OCI-LY3 (cell line): ENCODE measurements around the gene ZSCAN10.

Experiments
- H2AFZ ChIP-seq: fragments of 200-600, 300-600 bp; shearing (Covaris generic); 2 replicates; pipeline ENCODE4 v1.6.0; 2014; ENCODE audit warnings: antibody characterized with exemption, low read depth, low read length
- H3K27ac ChIP-seq: fragments of 200-600, 300-600 bp; sonication (generic); 2 replicates; pipeline ENCODE4 v1.5.1; 2014; ENCODE audit warnings: mild to moderate bottlenecking, low read length, moderate library complexity, mixed read lengths
- H3K27me3 ChIP-seq: fragments of 200-600, 300-600 bp; sonication (generic); 2 replicates; pipeline ENCODE4 v1.6.1; 2014; ENCODE audit warnings: low read depth, low read length, mixed read lengths
- H3K36me3 ChIP-seq: fragments of 200-600, 300-600 bp; sonication (generic); replicated peaks from 2 replicates; pipeline ENCODE3; 2014; ENCODE audit warnings: low read depth, low read length, mixed read lengths
- H3K4me1 ChIP-seq: fragments of 300-600, 200-600 bp; sonication (generic); 2 replicates; pipeline ENCODE4 v1.6.1; 2014; ENCODE audit warnings: low read length, mixed read lengths
- H3K4me2 ChIP-seq: fragments of 200-600, 300-600 bp; sonication (generic); 2 replicates; pipeline ENCODE4 v1.6.1; 2014; ENCODE audit warnings: low read length, mixed read lengths
- H3K4me3 ChIP-seq: fragments of 300-600, 200-600 bp; sonication (generic); 2 replicates; pipeline ENCODE4 v1.5.1; 2014; ENCODE audit warnings: antibody characterized with exemption, mild to moderate bottlenecking, low read length, moderate library complexity
- H3K79me2 ChIP-seq: fragments of 300-600, 200-600 bp; shearing (Covaris generic); 2 replicates; pipeline ENCODE4 v1.6.1; 2014; ENCODE audit warnings: mild to moderate bottlenecking, low read length, mixed read lengths
- H3K9ac ChIP-seq: fragments of 300-600, 200-600 bp; shearing (Covaris generic); 2 replicates; pipeline ENCODE4 v1.6.0; 2014; ENCODE audit warnings: mild to moderate bottlenecking, low read length, moderate library complexity
- H3K9me3 ChIP-seq: fragments of 200-600, 300-600 bp; shearing (Covaris generic); 2 replicates; pipeline ENCODE4 v1.6.1; 2014; ENCODE audit warnings: low read length, mixed read lengths; ENCODE audit not compliant: insufficient read depth
- H4K20me1 ChIP-seq: fragments of 200-600, 300-600 bp; sonication (generic); 2 replicates; pipeline ENCODE4 v1.6.1; 2016; ENCODE audit warnings: low read length, mixed read lengths; ENCODE audit not compliant: insufficient read depth
- EZH2phosphoT487 ChIP-seq: fragments of 200-600 bp; shearing (Covaris generic); IDR thresholded peaks from 2 replicates; pipeline ENCODE4 v1.6.1; 2018; ENCODE audit warnings: antibody characterized with exemption, mixed run types, low read depth
- TF ChIP-seq, protein P1 (sequence below): fragments of 200-600, 300-600 bp; sonication (generic); IDR thresholded peaks from 2 replicates; pipeline ENCODE4 v1.5.1; 2014; ENCODE audit warnings: antibody characterized with exemption, low read length, low read depth

ZSCAN10 gene

DNA sequence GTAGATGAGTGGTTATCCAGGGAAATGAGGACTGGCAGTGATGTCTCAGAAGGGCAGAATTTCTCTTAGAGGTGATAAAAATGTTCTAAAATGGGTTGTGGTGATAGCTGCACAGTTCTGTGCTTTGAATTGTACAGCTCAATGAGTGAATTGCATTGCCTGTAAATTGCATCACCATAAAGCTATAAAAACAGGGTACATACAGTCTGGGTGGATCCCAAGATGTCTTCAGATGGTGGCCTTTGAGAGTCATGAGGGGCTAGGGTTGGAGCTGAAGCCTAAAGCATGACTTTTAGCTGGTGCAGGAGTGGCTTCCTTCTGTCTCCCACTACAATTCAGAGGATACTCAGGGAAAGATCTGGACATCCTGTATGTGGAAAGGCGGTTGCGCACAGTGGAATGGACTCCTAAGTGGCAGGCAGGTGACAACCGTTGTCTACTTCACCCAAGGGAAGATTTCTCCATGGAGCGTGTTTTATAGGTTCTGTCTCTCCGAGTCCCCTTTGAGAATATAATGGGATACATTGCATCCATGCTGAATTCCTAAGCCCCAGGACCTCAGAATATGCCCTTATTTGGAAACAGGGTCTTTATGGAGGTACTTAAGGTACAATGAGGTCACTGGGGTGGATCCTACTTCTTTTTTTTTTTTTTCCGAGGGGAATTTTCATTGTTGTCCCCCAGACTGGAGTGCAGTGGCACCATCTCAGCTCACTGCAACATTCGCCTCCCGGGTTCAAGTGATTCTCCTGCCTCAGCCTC lies 35.3 kb downstream of the ZSCAN10 start:
- Histone ChIP-seq H2AFZ (no peak overlapping the region), H3K4me3 (no peak overlapping the region), H3K27me3 (peaks cover 5% of the 10 kb centered on the region; the same call in 1 of the 2 replicates), H3K9ac (no peak overlapping the region), H3K27ac (no peak overlapping the region), H3K36me3 (no peaks in the 10 kb centered on the region), H3K79me2 (no peaks in the 10 kb centered on the region), H3K4me1 (peaks cover 21% of the 10 kb centered on the region), H4K20me1 (no peaks in the 10 kb centered on the region), H3K9me3 (no peaks in the 10 kb centered on the region), H3K4me2 (no peak overlapping the region)
- no peak for TF ChIP-seq EZH2phosphoT487
- TF ChIP-seq, protein P1, sequence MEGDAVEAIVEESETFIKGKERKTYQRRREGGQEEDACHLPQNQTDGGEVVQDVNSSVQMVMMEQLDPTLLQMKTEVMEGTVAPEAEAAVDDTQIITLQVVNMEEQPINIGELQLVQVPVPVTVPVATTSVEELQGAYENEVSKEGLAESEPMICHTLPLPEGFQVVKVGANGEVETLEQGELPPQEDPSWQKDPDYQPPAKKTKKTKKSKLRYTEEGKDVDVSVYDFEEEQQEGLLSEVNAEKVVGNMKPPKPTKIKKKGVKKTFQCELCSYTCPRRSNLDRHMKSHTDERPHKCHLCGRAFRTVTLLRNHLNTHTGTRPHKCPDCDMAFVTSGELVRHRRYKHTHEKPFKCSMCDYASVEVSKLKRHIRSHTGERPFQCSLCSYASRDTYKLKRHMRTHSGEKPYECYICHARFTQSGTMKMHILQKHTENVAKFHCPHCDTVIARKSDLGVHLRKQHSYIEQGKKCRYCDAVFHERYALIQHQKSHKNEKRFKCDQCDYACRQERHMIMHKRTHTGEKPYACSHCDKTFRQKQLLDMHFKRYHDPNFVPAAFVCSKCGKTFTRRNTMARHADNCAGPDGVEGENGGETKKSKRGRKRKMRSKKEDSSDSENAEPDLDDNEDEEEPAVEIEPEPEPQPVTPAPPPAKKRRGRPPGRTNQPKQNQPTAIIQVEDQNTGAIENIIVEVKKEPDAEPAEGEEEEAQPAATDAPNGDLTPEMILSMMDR = no peak

DNA sequence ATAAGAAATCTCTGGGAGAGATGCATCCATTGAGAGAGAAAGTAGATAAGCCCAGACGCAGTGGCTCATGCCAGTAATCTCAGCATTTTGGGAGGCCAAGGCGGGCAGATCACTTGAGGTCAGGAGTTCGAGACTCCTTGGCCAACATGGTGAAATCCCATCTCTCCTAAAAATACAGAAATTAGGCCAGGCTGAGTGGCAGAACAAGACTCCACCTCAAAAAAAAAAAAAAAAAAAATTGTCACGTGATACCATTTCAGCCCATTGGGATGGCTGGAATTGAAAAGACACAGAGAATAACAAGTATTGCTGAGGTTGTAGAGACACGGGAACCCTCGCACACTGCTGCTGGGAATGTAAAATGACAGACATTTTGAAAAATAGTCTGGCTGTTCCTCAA lies 36.5 kb downstream of the ZSCAN10 start:
- H3K36me3 ChIP-seq = no peaks in the 10 kb centered on the region
- no peaks in the 10 kb centered on the region for H4K20me1 ChIP-seq
- peaks cover 5% of the 10 kb centered on the region; the same call in 1 of the 2 replicates for H3K27me3 ChIP-seq
- H3K4me2 ChIP-seq = no peak overlapping the region
- H3K27ac ChIP-seq = no peak overlapping the region
- no peaks in the 10 kb centered on the region for H3K79me2 ChIP-seq
- H2AFZ ChIP-seq = no peak overlapping the region
- TF ChIP-seq, protein P1 = no peak
- TF ChIP-seq EZH2phosphoT487 = no peak
- H3K9me3 ChIP-seq = no peaks in the 10 kb centered on the region
- peaks cover 21% of the 10 kb centered on the region for H3K4me1 ChIP-seq
- no peak overlapping the region for H3K4me3 ChIP-seq
- H3K9ac ChIP-seq = no peak overlapping the region

DNA sequence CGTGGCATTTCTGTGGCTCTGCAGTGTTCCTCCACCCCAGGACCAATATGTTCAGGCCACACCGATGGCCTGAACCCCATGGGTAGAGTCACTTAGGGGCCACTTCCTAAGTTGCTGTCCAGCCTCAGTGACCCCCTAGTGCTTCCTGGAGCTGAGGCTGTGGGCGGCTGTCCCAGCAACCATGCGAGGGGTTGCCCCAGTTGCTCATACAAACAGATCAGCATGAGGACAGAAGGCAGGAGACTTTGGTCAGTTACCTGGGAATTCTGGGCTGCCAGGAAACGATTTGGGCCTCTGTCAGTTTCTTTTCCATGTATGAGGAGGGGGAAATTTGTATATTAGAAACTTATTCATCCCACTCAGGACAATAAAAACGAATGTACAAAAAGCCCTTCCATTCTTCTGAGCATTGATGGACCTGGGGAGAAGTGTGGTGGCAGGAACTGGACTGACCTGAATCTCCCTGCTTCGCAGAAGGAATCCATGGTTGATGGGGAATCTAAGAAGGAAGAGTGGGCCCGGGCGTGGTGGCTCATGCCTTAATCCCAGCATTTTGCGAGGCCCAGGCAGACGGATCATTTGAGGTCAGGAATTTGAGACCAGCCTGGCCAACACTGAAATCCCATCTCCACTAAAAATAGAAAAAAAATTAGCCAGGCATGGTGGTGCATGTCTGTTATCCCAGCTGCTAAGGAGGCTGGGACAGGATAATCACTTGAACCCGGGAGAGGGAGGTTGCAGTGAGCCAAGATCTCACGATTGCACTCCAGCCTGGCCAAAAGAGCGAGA lies 38.6 kb downstream of the ZSCAN10 start:
- TF ChIP-seq, protein P1 = no peak
- TF ChIP-seq EZH2phosphoT487 = no peak
- Histone ChIP-seq H2AFZ (no peak overlapping the region), H3K4me1 (peaks cover 17% of the 10 kb centered on the region), H3K9ac (no peak overlapping the region), H3K27ac (no peak overlapping the region), H3K36me3 (no peaks in the 10 kb centered on the region), H3K4me3 (no peak overlapping the region), H3K27me3 (peaks cover 5% of the 10 kb centered on the region; the same call in 1 of the 2 replicates), H3K9me3 (no peaks in the 10 kb centered on the region), H3K4me2 (no peak overlapping the region), H4K20me1 (no peaks in the 10 kb centered on the region), H3K79me2 (no peaks in the 10 kb centered on the region)

DNA sequence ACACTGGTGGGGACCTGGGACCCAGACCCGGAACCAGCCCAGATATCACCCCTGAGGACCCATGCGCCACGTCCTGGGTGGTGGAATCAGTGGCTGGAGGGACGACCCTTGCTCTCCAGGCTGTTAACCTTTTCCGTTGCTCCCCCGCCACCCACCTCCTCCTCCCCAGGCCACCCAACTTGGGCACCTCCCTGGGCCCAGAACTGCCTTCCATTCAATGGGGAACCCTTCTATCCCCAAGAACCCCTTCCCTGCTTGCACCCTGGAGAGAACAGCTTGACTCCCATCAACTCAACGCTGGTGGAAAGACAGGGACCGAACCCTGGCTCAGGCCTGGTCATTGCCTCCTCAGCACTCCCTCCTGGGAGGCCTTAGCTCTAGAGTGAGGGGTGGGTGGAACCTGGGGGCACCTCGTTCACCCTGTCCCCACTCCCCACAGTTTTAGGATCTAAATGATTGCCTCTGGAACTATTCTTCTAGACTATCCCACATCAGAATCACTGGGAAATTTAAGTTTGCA lies 39.3 kb downstream of the ZSCAN10 start:
- TF ChIP-seq, protein P1 = no peak
- TF ChIP-seq EZH2phosphoT487 = no peak
- Histone ChIP-seq H2AFZ (peak overlapping the region; percentile 93), H4K20me1 (0 out of 2 replicates have a peak, but pooled peaks cover 2% of the 10 kb centered on the region), H3K4me1 (peaks cover 9% of the 10 kb centered on the region), H3K36me3 (no peaks in the 10 kb centered on the region), H3K79me2 (no peaks in the 10 kb centered on the region), H3K9ac (peak overlapping the region; percentile 88), H3K27me3 (peaks cover 5% of the 10 kb centered on the region; the same call in 1 of the 2 replicates), H3K4me3 (peak overlapping the region; percentile 82), H3K4me2 (peak overlapping the region; percentile 98), H3K9me3 (no peaks in the 10 kb centered on the region), H3K27ac (no peak overlapping the region)
